ENCODE measurements around the gene SCO2. TPM values are rescaled to one million over a fixed set of nuclear protein-coding genes. Genes with fewer than 3 reads are reported as not detected.

The SCO2 gene
- total and polyA plus RNA-seq, 4 donors = 4.7 to 11.6 (median 5.1) TPM; not detected in 1

GRCh38 chr22:50569041-50569459, 43.7 kb upstream of the SCO2 start:
- no peak overlapping the region for H3K4me3 ChIP-seq (ENCODE audit: low read length in 2 of 2)
- WGBS, 2 donors = 85 to 88% methylated on average over 8 of the region's 8 CpGs
- DNase-seq (peak; percentile 11 to 56), ATAC-seq (ENCODE audit: low FRiP score) (no peak)
- H3K36me3 ChIP-seq (ENCODE audit: control insufficient read depth in 1 of 2, insufficient read depth in 2 of 2, low read length in 1 of 2) = no peaks in the 10 kb centered on the region
- no peak overlapping the region for H3K27ac ChIP-seq (ENCODE audit: low read depth in 1 of 2, low read length in 2 of 2)
- intact Hi-C loops (cut with DNase I) = no loop called here
- no peaks in the 10 kb centered on the region for H3K9me3 ChIP-seq (ENCODE audit: control insufficient read depth, low read length)
- no peaks in the 10 kb centered on the region for H3K27me3 ChIP-seq (ENCODE audit: control insufficient read depth in 1 of 2, insufficient read depth in 2 of 2, low read length in 1 of 2)
- no peaks in the 10 kb centered on the region for H3K4me1 ChIP-seq (ENCODE audit: control insufficient read depth in 1 of 2, insufficient read depth in 2 of 2, low read length in 2 of 2)

DNA sequence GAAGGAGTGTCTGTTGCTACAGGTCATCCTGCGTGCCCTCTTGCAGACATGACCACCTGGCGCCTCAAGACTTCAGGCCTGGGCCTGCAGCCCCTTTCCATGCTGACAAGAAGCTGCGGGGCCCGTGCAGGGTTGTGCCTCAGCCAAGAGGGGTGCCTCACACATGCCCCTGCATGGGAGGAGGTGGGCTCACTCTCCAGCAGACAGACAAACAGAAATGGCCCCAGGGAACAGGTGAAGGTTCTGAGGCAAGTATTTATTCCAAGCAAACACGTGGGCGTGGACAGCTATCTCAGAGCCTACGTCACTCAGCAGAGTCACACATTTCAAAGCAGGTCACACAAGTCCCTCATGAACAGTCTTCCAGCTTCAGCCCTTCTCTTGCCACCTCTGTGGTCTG, 43.2 kb upstream of the SCO2 start:
- no peaks in the 10 kb centered on the region for H3K36me3 ChIP-seq (ENCODE audit: control insufficient read depth in 1 of 2, insufficient read depth in 2 of 2, low read length in 1 of 2)
- no peak overlapping the region for H3K27ac ChIP-seq (ENCODE audit: low read depth in 1 of 2, low read length in 2 of 2)
- ATAC-seq (ENCODE audit: low FRiP score) (no peak), DNase-seq (peak; percentile 29 to 60)
- intact Hi-C loops (cut with DNase I) = no loop called here
- no peaks in the 10 kb centered on the region for H3K4me1 ChIP-seq (ENCODE audit: control insufficient read depth in 1 of 2, insufficient read depth in 2 of 2, low read length in 2 of 2)
- H3K27me3 ChIP-seq (ENCODE audit: control insufficient read depth in 1 of 2, insufficient read depth in 2 of 2, low read length in 1 of 2) = no peaks in the 10 kb centered on the region
- H3K9me3 ChIP-seq (ENCODE audit: control insufficient read depth, low read length) = no peaks in the 10 kb centered on the region
- no peak overlapping the region for H3K4me3 ChIP-seq (ENCODE audit: low read length in 2 of 2)
- 88 to 90% methylated on average over 7 of the region's 7 CpGs for WGBS, 2 donors

DNA sequence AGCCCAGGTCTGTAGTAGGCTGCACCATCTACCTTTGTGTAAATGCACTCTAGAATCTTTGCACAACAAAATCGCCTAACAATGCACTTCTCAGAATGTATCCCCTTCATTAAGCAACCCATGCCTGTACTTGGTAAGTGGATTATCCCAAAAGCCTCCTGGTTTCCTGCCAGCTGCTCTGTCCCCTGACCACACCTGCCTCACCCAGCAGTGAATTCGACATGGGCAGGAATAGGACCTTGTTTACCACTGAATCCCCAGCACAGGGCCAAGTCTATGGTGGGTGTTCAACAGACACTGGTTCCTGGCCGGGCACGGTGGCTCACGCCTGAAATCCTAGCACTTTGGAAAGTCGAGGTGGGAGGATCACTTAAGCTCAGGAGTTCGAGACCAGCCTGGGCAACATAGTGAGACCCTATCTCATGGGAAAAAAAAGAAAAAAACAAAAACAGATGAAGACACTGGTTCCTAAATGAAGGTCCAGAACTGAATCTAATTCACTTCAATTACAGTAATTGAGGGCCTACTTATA, 42.4 kb upstream of the SCO2 start:
- 90 to 93% methylated on average over 7 of the region's 7 CpGs for WGBS, 2 donors
- peak in 1 of 2 donors; percentile 20 for DNase-seq
- Histone ChIP-seq H3K36me3 (ENCODE audit: control insufficient read depth in 1 of 2, insufficient read depth in 2 of 2, low read length in 1 of 2) (no peaks in the 10 kb centered on the region), H3K27me3 (ENCODE audit: control insufficient read depth in 1 of 2, insufficient read depth in 2 of 2, low read length in 1 of 2) (no peaks in the 10 kb centered on the region), H3K9me3 (ENCODE audit: control insufficient read depth, low read length) (no peaks in the 10 kb centered on the region), H3K4me3 (ENCODE audit: low read length in 2 of 2) (no peak overlapping the region), H3K27ac (ENCODE audit: low read depth in 1 of 2, low read length in 2 of 2) (no peak overlapping the region), H3K4me1 (ENCODE audit: control insufficient read depth in 1 of 2, insufficient read depth in 2 of 2, low read length in 2 of 2) (no peaks in the 10 kb centered on the region)
- ATAC-seq (ENCODE audit: low FRiP score) = no peak
- intact Hi-C loops (cut with DNase I) = no loop called here

DNA sequence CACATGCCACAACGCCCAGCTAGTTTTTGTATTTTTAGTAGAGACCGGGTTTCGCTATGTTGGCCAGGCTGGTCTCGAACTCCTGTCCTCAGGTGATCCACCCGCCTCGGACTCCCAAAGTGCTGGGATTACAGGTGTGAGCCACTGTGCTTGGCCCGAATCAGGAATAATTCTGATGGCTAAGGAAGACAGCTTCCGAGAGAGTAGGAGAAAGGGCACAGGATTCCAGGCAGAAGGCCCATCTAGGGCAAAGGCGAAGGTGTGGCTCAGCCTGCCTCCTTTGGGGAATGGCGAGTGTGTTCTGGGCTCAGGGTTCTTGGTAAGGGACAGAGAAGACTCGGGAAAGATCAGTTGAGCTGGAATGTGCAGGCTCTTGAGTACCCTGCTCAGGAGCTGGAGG, 38.9 kb upstream of the SCO2 start:
- DNase-seq (no peak), ATAC-seq (ENCODE audit: low FRiP score) (no peak)
- Histone ChIP-seq H3K27me3 (ENCODE audit: control insufficient read depth in 1 of 2, insufficient read depth in 2 of 2, low read length in 1 of 2) (no peaks in the 10 kb centered on the region), H3K27ac (ENCODE audit: low read depth in 1 of 2, low read length in 2 of 2) (no peak overlapping the region), H3K4me1 (ENCODE audit: control insufficient read depth in 1 of 2, insufficient read depth in 2 of 2, low read length in 2 of 2) (no peaks in the 10 kb centered on the region), H3K4me3 (ENCODE audit: low read length in 2 of 2) (no peak overlapping the region), H3K9me3 (ENCODE audit: control insufficient read depth, low read length) (no peaks in the 10 kb centered on the region), H3K36me3 (ENCODE audit: control insufficient read depth in 1 of 2, insufficient read depth in 2 of 2, low read length in 1 of 2) (no peaks in the 10 kb centered on the region)
- 90 to 92% methylated on average over 11 of the region's 11 CpGs for WGBS, 2 donors
- intact Hi-C loops (cut with DNase I) = loop anchor here in 1 of 2 donors (5.0 kb wide), 2 partner anchors 37 to 57 kb away; partner anchors contain the start of genes LMF2, NCAPH2 and SCO2

- whole genome bisulfite sequencing, 2 donors = 10 to 11% methylated on average over 17 of the region's 17 CpGs
- H3K4me1 ChIP-seq (ENCODE audit: control insufficient read depth in 1 of 2, insufficient read depth in 2 of 2, low read length in 2 of 2) = no peaks in the 10 kb centered on the region
- peak; percentile 10 for ATAC-seq (ENCODE audit: low FRiP score)
- H3K36me3 ChIP-seq (ENCODE audit: control insufficient read depth in 1 of 2, insufficient read depth in 2 of 2, low read length in 1 of 2) = no peaks in the 10 kb centered on the region
- H3K27me3 ChIP-seq (ENCODE audit: control insufficient read depth in 1 of 2, insufficient read depth in 2 of 2, low read length in 1 of 2) = no peaks in the 10 kb centered on the region
- DNase-seq = peak; percentile 40 to 74
- no peak overlapping the region for H3K27ac ChIP-seq (ENCODE audit: low read depth in 1 of 2, low read length in 2 of 2)
- intact Hi-C loops (cut with DNase I) = loop anchor here in 1 of 2 donors (2.0 to 5.0 kb wide), 3 partner anchors 19 to 56 kb away; partner anchors contain the start of genes CHKB, LMF2, NCAPH2 and SCO2
- no peaks in the 10 kb centered on the region for H3K9me3 ChIP-seq (ENCODE audit: control insufficient read depth, low read length)
- peak overlapping the region in 1 of 2 donors; percentile 58 for H3K4me3 ChIP-seq (ENCODE audit: low read length in 2 of 2)
These were observed 38.2 kb upstream of the SCO2 start for GRCh38 chr22:50563413-50564160.

DNA sequence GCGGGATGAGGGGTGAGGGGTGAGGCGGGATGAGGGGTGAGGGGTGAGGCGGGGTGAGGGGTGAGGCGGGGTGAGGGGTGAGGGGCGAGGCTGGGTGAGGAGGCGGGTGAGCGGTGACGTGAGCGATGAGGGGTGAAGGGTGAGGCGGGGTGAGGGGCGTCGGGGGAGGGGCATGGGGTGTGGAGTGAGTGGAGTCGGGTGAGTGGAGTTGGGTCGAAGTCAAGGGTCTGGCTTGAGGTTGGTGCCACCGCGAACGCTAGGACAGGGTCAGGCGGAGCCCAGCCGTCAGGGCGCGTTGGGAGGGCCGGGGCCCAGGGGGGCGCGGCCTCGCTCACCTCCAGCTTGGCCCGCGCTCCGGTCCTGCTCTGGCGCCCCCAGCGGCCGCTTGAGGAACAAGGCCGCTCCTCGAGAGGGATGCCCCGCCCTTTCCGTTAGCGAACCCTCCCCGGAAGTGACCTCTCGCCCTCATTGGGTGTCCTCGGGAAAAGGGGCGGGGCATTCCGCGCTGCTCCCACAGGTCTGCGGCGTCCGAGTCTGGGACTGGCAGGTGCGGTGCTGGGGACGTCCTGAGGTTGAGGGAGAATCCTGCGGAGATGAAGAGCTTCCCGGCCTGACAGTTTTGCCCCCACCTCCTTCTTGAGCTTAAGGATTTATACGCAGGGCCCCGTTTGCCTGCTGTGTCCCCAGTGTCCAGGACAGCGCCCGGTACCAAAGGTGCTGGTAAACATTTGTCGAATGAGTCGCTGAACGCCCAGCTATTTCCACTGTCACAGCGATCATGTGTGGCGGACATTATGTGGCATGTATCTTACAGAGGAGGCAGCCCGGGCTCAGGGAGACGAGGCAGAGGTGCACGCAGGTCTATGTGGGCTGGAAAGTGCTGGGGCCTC, 37.4 kb upstream of the SCO2 start, which contains the start of gene SYCE3:
SYCE3 (minus strand) TSS at position 397 of the 890 bp plus-strand sequence. CDS start 6,514 bp downstream, outside the sequence.
- DNase-seq = peak; percentile 97 to 99
- intact Hi-C loops (cut with DNase I) = loop anchor here in 1 of 2 donors (2.0 to 5.0 kb wide), 3 partner anchors 20 to 55 kb away; partner anchors contain the start of genes CHKB, LMF2, NCAPH2 and SCO2

GRCh38 chr22:50561401-50562358, 36.3 kb upstream of the SCO2 start:
- H3K4me3 ChIP-seq (ENCODE audit: low read length in 2 of 2) = no peak overlapping the region
- WGBS, 2 donors = 68 to 70% methylated on average over 28 to 31 of the region's 34 CpGs
- H3K9me3 ChIP-seq (ENCODE audit: control insufficient read depth, low read length) = no peaks in the 10 kb centered on the region
- DNase-seq (peak; percentile 47 to 68), ATAC-seq (ENCODE audit: low FRiP score) (no peak)
- no peaks in the 10 kb centered on the region for H3K4me1 ChIP-seq (ENCODE audit: control insufficient read depth in 1 of 2, insufficient read depth in 2 of 2, low read length in 2 of 2)
- intact Hi-C loops (cut with DNase I) = loop anchor here in 1 of 2 donors (2.0 to 5.0 kb wide), 3 partner anchors 21 to 54 kb away; partner anchors contain the start of genes CHKB, LMF2, NCAPH2 and SCO2
- no peaks in the 10 kb centered on the region for H3K27me3 ChIP-seq (ENCODE audit: control insufficient read depth in 1 of 2, insufficient read depth in 2 of 2, low read length in 1 of 2)
- H3K36me3 ChIP-seq (ENCODE audit: control insufficient read depth in 1 of 2, insufficient read depth in 2 of 2, low read length in 1 of 2) = no peaks in the 10 kb centered on the region
- no peak overlapping the region for H3K27ac ChIP-seq (ENCODE audit: low read depth in 1 of 2, low read length in 2 of 2)

More for the DNA sequence above, 37.4 kb upstream of the SCO2 start, which contains the start of gene SYCE3:
- peak; percentile 98 for ATAC-seq (ENCODE audit: low FRiP score)
- H3K36me3 ChIP-seq (ENCODE audit: control insufficient read depth in 1 of 2, insufficient read depth in 2 of 2, low read length in 1 of 2) = no peaks in the 10 kb centered on the region
- H3K27ac ChIP-seq (ENCODE audit: low read depth in 1 of 2, low read length in 2 of 2) = no peak within 1 kb of the TSS
- WGBS, 2 donors = 2 to 5% methylated on average over 37 to 61 of the region's 61 CpGs
- H3K9me3 ChIP-seq (ENCODE audit: control insufficient read depth, low read length) = no peaks in the 10 kb centered on the region
- H3K4me3 ChIP-seq (ENCODE audit: low read length in 2 of 2) = peak within 1 kb of the TSS in 1 of 2 donors; percentile 58
- no peaks in the 10 kb centered on the region for H3K27me3 ChIP-seq (ENCODE audit: control insufficient read depth in 1 of 2, insufficient read depth in 2 of 2, low read length in 1 of 2)
- H3K4me1 ChIP-seq (ENCODE audit: control insufficient read depth in 1 of 2, insufficient read depth in 2 of 2, low read length in 2 of 2) = no peaks in the 10 kb centered on the region

Data from aorta (tissue), 5 donors.